ENCODE measurements around the gene CIB1. TPM values are rescaled to one million over a fixed set of nuclear protein-coding genes. Genes with fewer than 3 reads are reported as not detected.
A peak's percentile ranks its signal among the peaks of the same experiment; 100 is the strongest.
"Not testable (repeated sequence)": the region's sequence is repeated elsewhere in the genome, so short reads cannot be mapped to it uniquely, and the experiment has no call there.

Gene CIB1
- total RNA-seq, 4 donors from 2014 or later: 15.5 to 43.4 (median 30.7) TPM

DNA sequence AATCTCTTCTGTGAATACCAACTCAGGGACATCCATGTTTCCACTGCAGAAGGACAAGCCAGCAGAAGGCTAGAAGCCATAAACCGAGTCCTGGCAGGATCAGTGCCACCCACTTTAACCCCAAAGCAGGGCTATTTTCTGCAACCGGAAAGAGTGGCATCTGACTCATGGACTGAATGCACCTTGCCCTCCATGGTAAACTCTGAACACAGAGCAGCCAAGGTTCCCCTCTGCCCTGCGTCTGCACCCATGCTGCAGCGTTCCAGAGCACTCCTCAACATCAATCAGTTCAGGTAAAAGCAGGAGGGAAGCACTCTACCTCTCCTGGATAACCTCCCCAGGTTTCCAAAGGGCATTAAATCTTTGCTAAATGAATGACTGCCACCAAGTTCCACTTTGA, 30.9 kb upstream of the CIB1 start:
- Histone ChIP-seq H3K4me1 (peaks cover 38 to 46% of the 10 kb centered on the region in 2 donors), H3K9me3 (no peaks in the 10 kb centered on the region), H3K4me3 (peak overlapping the region; percentile 68 to 94 (median 82)), H3K27me3 (no peaks in the 10 kb centered on the region), H3K27ac (peak overlapping the region; percentile 95 to 100 (median 96)), H3K36me3 (peaks cover 0 to 16% of the 10 kb centered on the region in 2 donors)
- in situ Hi-C loops (cut with MboI; ENCODE audit: low sequenced_read_pairs in 4 of 4) (no loop called here), intact Hi-C loops (cut with DNase I; ENCODE audit: low total_unique reads) (loop anchor here (1.0 to 2.0 kb wide), 2 partner anchors 16 to 30 kb away; partner anchors contain the start of genes GDPGP1 and TTLL13)
- no peak for TF ChIP-seq POLR2A (IDR thresholded peaks at IDR 0.05)
- TF ChIP-seq, protein P1, sequence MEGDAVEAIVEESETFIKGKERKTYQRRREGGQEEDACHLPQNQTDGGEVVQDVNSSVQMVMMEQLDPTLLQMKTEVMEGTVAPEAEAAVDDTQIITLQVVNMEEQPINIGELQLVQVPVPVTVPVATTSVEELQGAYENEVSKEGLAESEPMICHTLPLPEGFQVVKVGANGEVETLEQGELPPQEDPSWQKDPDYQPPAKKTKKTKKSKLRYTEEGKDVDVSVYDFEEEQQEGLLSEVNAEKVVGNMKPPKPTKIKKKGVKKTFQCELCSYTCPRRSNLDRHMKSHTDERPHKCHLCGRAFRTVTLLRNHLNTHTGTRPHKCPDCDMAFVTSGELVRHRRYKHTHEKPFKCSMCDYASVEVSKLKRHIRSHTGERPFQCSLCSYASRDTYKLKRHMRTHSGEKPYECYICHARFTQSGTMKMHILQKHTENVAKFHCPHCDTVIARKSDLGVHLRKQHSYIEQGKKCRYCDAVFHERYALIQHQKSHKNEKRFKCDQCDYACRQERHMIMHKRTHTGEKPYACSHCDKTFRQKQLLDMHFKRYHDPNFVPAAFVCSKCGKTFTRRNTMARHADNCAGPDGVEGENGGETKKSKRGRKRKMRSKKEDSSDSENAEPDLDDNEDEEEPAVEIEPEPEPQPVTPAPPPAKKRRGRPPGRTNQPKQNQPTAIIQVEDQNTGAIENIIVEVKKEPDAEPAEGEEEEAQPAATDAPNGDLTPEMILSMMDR (IDR thresholded peaks at IDR 0.05 in 4 of 5, conservative IDR thresholded peaks at IDR 0.05 in 1 of 5): no peak
- ATAC-seq (peak; percentile 31 to 42), DNase-seq (peak in 1 of 2 donors; percentile 60)

DNA sequence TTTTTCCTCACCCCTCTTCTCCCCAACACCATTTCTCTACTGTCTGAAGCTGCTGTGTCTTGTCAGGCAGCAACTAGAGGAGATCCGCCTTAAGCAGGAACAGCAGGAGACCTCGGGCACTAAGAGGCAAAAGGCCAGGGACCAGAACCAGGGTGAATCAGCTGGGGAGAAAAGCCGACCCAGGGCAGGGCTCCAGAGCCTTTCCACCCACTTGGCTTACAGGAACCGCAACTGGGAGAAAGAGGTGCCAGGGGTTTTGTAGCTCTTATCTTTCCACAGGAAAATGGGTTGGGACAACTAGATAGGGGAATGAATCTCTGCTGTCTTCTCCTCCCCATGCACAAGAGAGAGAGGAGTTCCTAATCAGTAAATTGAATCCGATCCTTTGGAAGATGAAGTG, 28.7 kb upstream of the CIB1 start:
- ATAC-seq (no peak), DNase-seq (no peak)
- in situ Hi-C loops (cut with MboI; ENCODE audit: low sequenced_read_pairs in 4 of 4): no loop called here
- TF ChIP-seq, protein P1 (IDR thresholded peaks at IDR 0.05 in 4 of 5, conservative IDR thresholded peaks at IDR 0.05 in 1 of 5): no peak
- no peak for TF ChIP-seq POLR2A (IDR thresholded peaks at IDR 0.05)
- H3K36me3 ChIP-seq: peaks cover 0 to 9% of the 10 kb centered on the region in 2 donors
- H3K4me3 ChIP-seq: no peak overlapping the region
- H3K27me3 ChIP-seq: no peaks in the 10 kb centered on the region
- H3K4me1 ChIP-seq: peaks cover 22 to 23% of the 10 kb centered on the region in 2 donors
- peak overlapping the region in 3 of 4 donors; percentile 28 to 49 (median 37) for H3K27ac ChIP-seq
- intact Hi-C loops (cut with DNase I; ENCODE audit: low total_unique reads): no loop called here
- no peaks in the 10 kb centered on the region for H3K9me3 ChIP-seq

DNA sequence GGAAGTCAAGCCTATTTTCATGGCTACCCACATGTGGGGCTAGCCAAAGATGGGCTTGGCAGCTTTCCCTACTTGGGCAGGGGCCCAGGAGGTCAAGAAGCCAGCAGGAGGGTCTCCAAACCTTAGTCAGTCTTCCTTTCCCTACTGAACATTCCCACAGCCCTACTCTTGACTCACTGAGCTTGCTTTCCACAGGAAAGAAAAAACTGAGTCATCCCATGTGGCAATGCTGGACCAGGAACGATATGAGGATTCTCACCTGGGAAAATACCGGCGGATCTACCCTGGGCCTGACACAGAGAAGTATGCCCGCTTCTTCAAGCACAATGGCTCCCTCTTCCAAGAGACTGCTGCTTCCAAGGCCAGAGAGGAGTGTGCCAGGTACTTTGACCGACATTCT, 28.1 kb upstream of the CIB1 start:
- H3K4me1 ChIP-seq: peaks cover 16 to 17% of the 10 kb centered on the region in 2 donors
- ATAC-seq (no peak), DNase-seq (no peak)
- intact Hi-C loops (cut with DNase I; ENCODE audit: low total_unique reads): no loop called here
- H3K27ac ChIP-seq: peak overlapping the region in 3 of 4 donors; percentile 28 to 49 (median 37)
- peaks cover 0 to 2% of the 10 kb centered on the region in 2 donors for H3K36me3 ChIP-seq
- no peak overlapping the region for H3K4me3 ChIP-seq
- H3K27me3 ChIP-seq: no peaks in the 10 kb centered on the region
- in situ Hi-C loops (cut with MboI; ENCODE audit: low sequenced_read_pairs in 4 of 4): no loop called here
- no peak for TF ChIP-seq POLR2A (IDR thresholded peaks at IDR 0.05)
- TF ChIP-seq, protein P1 (IDR thresholded peaks at IDR 0.05 in 4 of 5, conservative IDR thresholded peaks at IDR 0.05 in 1 of 5): no peak
- H3K9me3 ChIP-seq: no peaks in the 10 kb centered on the region

DNA sequence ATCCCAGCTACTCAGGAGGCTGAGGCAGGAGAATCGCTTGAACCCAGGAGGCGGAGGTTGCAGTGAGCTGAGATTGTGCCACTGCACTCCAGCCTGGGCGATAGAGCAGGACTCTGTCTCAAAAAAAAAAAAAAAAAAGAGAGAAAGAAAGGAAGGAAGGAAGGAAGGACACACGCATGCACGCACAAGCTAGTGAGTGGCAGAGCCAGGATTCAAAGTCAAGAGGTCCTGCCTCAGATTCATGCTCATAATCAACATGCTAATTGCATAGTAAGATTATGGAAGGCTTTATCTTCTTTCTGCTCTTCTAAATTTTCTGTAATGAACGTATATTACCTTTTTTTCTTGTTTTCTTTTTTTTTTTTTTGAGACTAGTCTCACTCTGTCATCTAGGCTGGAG, 27.0 kb upstream of the CIB1 start:
- not testable (repeated sequence) for H3K27me3 ChIP-seq, ATAC-seq

DNA sequence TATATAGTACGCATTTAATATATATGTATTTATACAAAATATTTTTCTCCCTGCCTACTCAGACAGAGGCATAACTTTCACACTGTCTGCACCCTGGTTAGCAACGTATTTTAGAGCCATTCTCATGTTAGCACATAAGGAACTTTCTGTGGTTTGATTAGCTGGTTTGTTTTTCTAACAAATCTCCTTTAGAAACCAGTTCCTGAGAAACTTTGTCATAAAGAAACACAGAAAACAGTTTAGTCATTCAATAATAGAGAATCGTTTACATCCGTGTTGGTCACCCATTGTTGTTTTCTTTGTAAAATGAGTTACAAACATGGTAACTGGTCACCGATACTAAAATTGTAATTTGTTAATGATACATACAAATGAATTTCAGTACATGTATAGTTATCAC, 25.8 kb upstream of the CIB1 start:
- H3K4me1 ChIP-seq: peaks cover 9 to 10% of the 10 kb centered on the region in 2 donors
- in situ Hi-C loops (cut with MboI; ENCODE audit: low sequenced_read_pairs in 4 of 4): no loop called here
- H3K4me3 ChIP-seq: no peak overlapping the region
- H3K27me3 ChIP-seq: no peaks in the 10 kb centered on the region
- H3K27ac ChIP-seq: no peak overlapping the region
- ATAC-seq (no peak), DNase-seq (no peak)
- H3K36me3 ChIP-seq: no peaks in the 10 kb centered on the region
- intact Hi-C loops (cut with DNase I; ENCODE audit: low total_unique reads): no loop called here
- TF ChIP-seq, protein P1 (IDR thresholded peaks at IDR 0.05 in 4 of 5, conservative IDR thresholded peaks at IDR 0.05 in 1 of 5): no peak
- TF ChIP-seq POLR2A (IDR thresholded peaks at IDR 0.05): no peak
- H3K9me3 ChIP-seq: no peaks in the 10 kb centered on the region

More for the DNA sequence above, 27.0 kb upstream of the CIB1 start:
- intact Hi-C loops (cut with DNase I; ENCODE audit: low total_unique reads); H3K4me3 ChIP-seq; H3K27ac ChIP-seq; H3K36me3 ChIP-seq; DNase-seq; H3K9me3 ChIP-seq; in situ Hi-C loops (cut with MboI; ENCODE audit: low sequenced_read_pairs in 4 of 4): not testable (repeated sequence)
- H3K4me1 ChIP-seq: peaks cover 12 to 13% of the 10 kb centered on the region in 2 donors

Data from gastrocnemius medialis (tissue), 4 donors.